HG02798 (cell line): ENCODE data around the gene ABLIM1.

Experiments
- ATAC-seq: cut with Tn5 transposase; IDR thresholded peaks from one replicate; pipeline ENCODE4 v1.9.1; 2021; ENCODE audit warnings: mild to moderate bottlenecking; ENCODE audit not compliant: unreplicated experiment, poor library complexity

The ABLIM1 gene

GRCh38 chr10:114681542-114681941 is 23.5 kb upstream of the ABLIM1 start:
- no peak for ATAC-seq

GRCh38 chr10:114680543-114681117 is 22.6 kb upstream of the ABLIM1 start:
- ATAC-seq = no peak

- no peak for ATAC-seq
These were observed 21.5 kb upstream of the ABLIM1 start for GRCh38 chr10:114679552-114679951.

GRCh38 chr10:114678820-114679219 is 20.7 kb upstream of the ABLIM1 start:
- ATAC-seq = no peak

GRCh38 chr10:114678336-114678735 is 20.3 kb upstream of the ABLIM1 start:
- ATAC-seq = no peak

GRCh38 chr10:114674346-114674745 is 16.3 kb upstream of the ABLIM1 start:
- ATAC-seq = no peak

- ATAC-seq = no peak
These were observed 11.6 kb upstream of the ABLIM1 start for GRCh38 chr10:114669648-114670047.

GRCh38 chr10:114668375-114669080 is 10.5 kb upstream of the ABLIM1 start:
- ATAC-seq = no peak

GRCh38 chr10:114665873-114666272 is 7.8 kb upstream of the ABLIM1 start:
- ATAC-seq = no peak

- no peak for ATAC-seq
These were observed 7.3 kb upstream of the ABLIM1 start for GRCh38 chr10:114665406-114665805.

GRCh38 chr10:114664127-114664526 is 6.1 kb upstream of the ABLIM1 start:
- no peak for ATAC-seq

- no peak for ATAC-seq
These were observed 5.6 kb upstream of the ABLIM1 start for GRCh38 chr10:114663626-114664025.

- ATAC-seq = no peak
These were observed 4.7 kb upstream of the ABLIM1 start for GRCh38 chr10:114662646-114663217.

GRCh38 chr10:114661212-114661880 is 3.3 kb upstream of the ABLIM1 start:
- no peak for ATAC-seq

- ATAC-seq = no peak
These were observed 2.4 kb downstream of the ABLIM1 start for GRCh38 chr10:114655671-114656070.

GRCh38 chr10:114654822-114655575 is 3.1 kb downstream of the ABLIM1 start:
- ATAC-seq = no peak

GRCh38 chr10:114653926-114654325 is 4.1 kb downstream of the ABLIM1 start:
- no peak for ATAC-seq

- ATAC-seq = no peak
These were observed 5.4 kb downstream of the ABLIM1 start for GRCh38 chr10:114652402-114653368.

- ATAC-seq = no peak
These were observed 7.2 kb downstream of the ABLIM1 start for GRCh38 chr10:114650831-114651230.
